NCI-H774 (cell line): ENCODE results near the gene UTS2B.
A peak's percentile ranks its signal among the peaks of the same experiment; 100 is the strongest.

Source experiments
- DNase-seq: peaks from one replicate; lab custom pipeline; 2025; lab: John Stamatoyannopoulos, UW

UTS2B gene

DNA sequence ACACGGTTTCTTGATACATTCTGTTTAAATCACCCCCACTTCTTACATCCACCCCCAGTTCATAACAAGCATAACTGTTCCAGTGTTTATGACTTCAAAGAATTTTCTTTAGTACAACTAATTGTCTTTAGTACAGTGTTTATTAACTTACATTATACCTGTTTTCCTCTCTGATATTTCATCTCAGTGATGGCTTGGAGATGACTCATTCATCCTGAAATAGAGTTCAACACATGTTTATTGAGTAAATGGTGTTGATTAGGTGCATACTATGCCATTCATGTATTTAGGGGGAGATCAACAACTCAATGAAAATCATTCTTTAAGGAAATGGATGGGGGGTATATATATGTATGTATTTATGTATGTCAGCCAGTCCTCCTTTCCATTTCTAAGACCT lies 21.7 kb upstream of the UTS2B start:
- no peak for DNase-seq

DNA sequence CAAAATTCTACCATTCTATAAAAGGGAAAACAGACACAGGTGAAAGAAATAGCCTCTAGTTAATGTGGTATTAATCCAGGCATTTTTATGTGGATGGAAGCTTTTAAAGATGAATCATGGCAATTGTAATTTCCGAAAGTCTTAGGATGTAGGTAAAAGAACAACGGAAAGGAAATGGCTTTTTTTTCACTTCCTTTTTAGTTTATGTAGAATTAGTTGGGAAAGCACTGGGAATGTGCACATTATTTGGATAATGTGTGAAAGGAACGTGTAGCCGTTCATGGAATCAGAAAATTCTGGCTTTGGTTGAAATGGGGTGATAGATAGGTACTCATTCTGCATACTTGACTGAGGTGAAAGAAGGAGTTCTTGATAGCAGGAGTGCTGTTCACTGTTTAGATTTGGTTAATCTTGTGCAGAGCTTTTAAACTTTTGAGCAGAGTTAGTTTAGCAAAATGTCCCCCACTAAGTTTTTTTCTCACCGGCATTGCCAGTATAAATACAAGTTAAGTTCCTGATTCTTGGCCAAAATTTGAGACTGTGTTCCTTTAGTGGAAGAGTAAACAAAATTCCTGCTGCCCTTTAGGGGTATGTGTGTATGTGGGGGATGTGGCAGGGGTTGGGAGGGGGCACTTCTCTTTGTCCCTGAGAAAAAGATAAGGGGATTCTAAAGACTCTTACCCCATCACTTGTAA lies 20.2 kb upstream of the UTS2B start:
- DNase-seq, result no peak

DNA sequence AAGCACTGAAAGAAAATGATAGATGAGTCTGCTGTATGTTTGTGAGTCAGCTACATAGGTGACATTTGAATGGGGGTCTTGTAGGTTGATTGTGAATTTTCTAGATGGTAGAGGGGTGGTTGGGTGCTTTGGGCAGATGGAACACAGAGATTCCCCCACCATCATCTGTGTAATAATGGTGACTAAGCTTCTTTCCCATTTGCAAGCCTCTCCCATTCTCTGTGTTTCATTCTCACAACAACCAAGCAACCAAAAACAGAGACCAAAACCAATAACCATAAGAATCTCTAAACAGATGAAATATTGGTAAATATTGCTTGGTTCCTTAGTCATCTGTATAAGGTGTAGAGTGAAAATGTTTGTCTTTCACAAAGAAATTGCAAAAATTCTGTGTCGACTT lies 17.8 kb upstream of the UTS2B start:
- no peak for DNase-seq

DNA sequence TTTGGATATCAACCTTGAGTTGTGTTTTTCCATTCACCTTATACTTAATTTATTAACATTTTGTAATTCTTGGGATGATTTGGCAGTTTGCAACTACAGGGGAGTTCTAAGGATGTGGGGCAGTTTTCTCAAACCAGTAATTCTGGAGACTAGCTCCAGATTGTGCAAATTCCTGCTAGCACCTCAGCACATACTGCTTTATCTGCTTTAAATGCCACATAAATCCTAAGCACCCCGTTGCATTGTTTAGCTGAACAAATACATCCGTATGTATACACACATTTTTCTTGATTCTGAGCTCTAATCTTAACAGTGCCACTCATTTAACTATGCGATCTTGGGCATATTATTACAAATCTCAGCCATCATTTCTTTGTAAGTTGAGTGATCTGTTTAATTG lies 16.9 kb upstream of the UTS2B start:
- DNase-seq, result no peak

DNA sequence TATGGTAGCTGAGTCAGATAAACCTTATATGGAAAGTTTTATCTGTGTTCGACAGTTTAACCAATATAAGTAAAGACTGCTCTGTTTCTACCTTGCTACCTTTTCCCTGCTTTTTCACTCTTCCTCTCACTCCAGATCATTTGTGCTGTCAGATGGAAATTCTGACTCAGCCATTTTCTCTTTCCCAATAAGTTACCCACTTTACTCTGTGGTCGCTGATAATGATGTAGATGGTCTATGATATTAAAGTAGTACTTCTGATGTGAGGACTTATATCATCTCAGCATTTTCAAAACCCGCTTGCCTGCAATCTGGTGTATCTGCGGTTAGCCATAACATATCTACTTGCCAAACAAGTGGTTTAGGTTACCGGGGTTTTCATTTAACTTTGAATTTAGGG lies 15.0 kb upstream of the UTS2B start:
- DNase-seq, result no peak

DNA sequence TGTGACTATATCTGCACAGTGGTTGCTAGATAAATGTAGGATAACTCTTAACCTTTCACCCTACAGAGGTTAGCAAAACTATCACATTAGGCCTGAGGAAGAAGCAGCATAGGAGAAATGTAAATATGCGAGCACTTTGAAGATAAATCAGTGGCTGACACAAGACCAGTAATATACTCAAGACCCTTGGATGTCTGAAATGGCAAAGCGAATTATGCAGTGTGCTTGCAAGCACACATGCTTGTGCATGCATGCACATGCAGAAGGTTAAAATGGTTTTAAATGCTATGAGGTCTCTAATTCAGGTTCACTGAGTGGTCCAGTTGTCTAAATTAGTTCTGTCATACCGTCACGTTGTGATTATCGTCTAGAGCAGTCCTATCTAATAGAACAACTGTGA lies 13.6 kb upstream of the UTS2B start:
- DNase-seq, result no peak

DNA sequence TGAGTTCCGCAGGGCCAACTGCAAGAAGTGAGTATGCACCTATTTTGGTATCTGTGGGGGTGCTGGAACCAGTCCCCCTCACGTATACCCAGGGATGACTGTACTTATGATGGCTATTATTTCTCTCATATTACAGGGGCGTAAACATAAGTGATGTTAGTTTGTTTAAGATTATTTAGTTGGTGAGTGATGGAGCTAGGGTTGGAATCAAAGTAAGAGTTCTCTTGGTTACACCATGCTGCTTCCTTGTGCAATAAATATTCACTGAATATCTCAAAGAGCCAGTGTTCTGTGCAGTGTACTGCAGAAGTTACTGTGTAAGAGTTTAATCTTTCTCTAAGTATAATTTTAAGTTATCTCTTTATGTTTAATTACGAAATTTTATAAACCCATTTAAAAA lies 12.8 kb upstream of the UTS2B start:
- no peak for DNase-seq

DNA sequence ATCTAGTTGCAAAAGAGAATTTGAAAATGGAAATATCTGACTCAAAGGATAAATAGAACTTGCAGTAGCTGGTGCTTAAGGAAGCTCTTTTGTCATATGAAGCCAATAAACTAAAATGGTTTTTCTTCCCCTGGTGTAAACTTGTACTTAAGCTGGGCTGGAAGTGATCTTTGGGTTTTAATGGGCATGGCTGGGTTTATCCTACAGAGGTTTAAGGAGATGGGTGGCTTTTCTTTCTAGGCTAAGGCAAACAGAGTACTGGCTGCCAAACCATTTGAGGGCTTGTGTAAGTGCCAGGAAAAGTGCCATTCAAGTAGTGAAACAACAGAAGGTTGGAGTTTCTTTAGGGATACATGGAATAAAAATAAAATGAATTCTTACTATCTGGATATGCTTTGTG lies 12.1 kb upstream of the UTS2B start:
- DNase-seq, result no peak

DNA sequence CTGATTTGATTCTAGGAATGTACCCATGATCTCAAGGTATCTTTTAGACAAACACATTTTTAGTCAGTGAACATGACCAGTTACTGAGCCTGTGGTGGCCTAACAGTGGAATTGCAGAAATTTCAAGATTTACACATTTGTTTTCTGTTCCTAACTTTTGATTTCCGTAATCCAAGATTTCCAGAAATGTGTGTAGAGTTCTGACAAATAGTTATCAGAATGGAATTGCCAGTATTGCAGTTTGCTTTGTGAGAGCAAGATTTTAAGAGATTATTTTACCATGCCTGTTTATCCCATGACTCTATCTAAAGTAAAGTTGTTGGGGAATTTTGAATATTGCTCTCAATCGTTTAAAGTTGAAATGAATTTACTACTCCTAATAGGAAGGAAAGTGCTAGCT lies 11.7 kb upstream of the UTS2B start:
- no peak for DNase-seq

DNA sequence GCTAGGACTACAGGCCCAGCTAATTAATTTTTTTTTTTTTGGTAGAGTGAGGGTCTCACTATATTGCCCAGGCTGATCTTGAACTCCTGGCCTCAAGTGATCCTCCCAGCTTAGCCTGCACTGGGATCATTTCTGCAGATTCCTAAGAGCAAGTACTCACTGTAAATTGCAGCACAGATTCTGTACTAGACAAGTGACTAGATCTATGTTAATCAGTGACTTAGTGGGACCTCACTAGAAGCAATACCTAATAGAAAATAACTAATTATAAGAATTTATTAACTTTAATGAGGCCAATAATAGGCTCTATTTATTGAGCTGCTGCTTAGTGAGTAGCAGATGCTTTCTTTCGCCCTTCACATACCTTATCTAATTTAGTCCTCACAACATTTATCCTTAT lies 10.6 kb upstream of the UTS2B start:
- no peak for DNase-seq

DNA sequence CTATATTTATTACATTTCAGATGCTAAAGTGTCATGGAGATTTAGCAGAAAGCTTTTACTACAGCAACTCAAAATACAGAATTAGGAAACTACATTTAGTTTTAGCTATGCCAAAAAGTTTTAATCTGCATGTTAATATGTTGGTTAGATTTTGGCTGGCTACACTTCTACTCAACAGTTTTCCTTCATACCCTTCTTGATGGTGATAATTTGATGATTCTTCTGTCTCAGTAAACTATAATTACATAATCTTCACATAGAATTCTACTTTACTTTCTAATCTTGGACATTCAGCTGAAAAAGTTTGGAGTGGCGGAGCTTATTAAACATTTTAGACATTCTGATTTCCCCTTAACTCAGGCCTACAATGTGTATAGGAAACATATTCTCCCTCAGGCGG lies 10.0 kb upstream of the UTS2B start:
- no peak for DNase-seq

DNA sequence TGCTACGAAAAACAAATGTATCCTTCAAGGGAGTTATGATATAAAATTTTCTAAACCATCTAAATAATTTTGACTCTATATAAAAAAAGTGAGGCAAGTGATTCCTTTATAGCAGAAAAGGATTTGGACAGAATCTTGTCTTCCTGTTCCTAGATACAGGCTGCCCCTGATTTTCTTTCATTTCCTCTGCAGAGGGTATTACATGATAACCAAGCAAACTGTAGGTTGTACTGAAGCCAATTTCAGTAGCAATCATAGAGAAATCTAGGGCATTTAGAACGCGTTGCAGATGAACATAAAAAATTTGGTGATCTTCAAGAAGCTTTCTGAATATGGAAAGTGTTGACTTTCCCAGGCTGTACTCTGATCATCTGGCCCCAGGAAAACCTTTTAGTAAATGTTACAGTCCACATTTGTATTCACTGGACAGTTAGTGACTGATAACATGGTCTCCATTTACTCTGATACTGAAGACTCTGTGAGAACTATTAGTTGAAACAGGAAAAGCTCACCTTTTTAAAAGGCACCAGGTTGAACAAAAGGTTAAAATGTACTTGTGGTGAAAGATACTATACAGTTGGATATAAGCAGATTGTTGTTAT lies 9.1 kb upstream of the UTS2B start:
- no peak for DNase-seq

DNA sequence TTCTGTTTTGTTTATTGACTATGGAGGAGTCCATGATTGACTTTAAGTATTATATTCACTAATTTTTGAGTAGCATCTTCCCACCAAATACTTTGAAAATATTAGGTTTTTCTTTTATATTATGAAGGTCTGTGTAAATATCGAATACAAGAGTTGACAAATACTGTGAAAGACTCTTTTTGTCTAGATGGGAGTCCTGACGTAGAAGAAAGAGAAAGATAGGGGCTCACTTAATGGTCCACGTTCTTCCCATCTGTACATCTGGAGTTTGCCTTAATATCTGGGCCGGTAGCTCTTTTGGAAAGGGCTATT lies 7.8 kb upstream of the UTS2B start:
- DNase-seq, result no peak

DNA sequence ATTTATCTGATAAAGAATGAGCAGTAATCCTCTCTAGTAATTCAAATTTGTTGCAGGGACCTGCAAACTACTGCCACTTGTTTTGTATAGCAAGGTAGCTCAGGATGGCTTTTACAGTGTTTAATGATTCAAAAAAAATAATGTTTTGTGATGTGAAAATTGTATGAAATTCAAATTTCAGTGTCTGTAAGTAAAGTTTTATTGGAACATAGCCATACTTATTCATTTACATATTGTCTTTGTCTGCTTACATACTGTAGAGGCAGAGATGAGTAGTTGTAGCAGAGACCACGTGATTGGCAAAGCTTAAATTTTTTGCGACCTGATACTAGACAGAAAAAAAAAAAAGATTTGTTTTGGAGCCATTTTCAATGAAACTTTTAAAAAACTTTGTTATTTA lies 6.5 kb upstream of the UTS2B start:
- no peak for DNase-seq

DNA sequence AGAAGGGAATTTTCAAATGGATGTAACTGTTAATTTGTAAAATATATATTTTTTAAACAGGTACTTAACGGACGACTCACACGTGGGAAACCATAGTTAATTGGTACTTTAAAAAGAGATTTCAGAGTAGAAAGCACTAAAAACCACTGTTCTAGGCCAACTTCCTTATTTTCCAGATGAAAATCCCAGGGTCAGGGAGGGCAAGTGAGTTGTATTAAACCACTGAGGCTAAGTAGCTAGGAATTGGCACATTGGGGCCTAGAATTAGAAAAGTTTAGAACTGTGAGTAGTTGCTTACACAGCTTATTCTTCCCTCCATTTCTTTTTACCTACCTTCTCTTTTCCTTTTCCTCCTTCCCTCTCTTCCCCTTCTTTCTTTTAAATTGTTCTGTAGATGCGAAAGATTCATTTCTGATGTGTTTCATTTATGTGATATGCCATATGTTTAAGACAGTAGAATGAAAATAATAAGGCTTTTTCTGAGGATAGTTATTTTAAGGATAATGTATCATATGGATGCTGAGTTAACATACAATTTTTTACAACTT lies 4.1 kb upstream of the UTS2B start:
- DNase-seq, result no peak

DNA sequence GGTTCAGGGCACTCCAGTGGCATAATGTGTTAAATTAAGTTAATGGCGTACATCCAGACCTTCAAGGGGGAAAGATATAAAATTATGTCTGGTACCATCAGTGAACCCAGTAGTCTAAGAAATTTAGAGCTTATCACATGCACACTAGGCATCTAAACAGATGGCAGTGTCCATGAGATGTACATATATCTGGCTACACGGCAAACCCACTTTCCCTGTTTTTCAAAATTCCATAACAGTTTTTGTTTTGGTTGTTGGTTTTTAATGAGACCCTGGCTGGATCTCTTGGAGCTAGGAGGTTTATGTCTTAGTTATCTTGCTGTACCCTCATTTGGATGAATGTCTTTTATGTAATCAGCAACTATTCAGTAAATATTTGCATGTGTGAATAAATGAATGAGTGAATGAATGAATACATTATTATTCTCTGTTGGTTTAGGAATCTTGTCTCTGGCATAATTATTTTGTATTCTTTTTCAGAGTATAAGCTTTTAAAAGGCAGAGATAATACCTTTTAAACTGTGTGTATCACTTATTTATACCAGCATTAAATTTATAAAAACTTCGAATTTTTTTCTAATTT lies 3.1 kb upstream of the UTS2B start:
- no peak for DNase-seq

DNA sequence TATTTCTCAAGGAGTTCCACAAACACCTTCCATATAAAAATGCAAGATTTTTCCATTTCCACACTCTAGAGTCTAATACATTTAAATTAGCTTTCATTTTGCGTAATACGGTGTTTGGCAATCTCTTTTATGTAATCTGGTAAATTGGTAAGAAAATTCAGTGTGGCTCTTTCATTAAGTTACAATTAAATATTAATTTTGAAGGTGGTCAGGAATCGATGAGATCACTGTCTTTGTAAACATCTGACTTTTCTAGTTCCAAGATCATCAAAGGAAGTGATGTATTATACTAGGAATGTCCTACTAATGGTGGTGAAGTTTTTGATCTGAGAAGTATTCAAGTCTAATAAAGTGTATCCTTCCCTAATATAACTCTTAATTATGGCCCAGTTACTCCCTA lies 1.1 kb upstream of the UTS2B start:
- no peak for DNase-seq

DNA sequence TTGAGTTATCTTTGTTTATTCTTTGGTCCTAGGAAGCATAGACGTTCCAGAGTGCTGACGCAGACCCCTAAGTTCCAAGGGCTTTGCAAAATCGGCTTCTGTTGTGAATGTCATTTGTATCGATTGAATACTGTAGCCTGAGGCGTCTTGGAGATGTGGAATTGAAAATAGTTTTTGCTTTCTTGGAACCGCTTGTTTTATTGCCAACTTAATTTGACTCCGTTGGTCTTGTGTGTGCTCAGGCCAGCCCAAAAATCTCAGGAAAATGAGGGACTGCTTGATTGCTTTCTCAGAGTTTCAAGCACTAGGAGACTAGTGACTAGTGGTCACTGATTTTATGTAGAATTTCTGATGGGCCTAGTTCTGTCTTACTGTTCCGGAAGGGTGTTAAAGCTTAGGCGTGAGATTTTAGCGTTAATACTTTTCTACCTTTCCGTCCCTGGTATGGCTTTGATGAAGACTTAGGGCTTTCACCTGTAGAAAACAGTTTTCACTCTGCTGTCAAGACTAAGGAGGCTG lies 263 bp upstream of the UTS2B start:
- no peak for DNase-seq

DNA sequence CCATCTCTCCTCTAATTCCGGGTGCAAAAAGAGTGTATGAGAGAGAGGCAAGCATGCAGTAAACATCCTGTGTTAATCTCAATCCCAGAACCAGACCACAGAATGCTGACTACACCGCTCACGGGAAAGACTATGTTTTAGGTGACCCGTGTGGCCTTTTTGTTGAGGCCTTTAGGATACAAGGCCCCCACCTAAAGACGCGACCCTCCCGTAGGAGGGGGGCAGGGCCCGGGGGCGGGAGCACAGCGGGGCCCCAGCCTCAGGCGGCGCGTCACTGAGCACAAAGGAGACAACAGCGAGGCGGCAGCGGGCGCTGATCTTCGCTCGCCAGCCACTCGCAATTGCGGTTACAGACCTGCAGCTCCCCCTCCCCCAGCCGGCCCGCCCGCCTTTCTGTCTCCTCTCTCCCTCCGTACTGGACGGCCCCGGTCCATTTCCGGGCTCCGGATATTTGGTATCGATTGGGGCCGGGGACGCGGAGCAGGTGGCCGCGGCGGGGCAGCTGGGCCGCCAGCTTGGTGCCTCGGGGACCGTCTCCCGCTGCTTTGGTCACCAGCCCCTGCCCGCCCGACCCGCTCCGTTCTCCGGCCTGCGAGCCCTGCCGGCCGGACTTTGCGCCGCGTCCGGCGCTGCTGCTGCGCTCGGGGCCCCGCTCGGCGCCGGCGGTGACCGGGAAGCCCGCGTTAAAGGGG lies 1.2 kb downstream of the UTS2B start, which contains the start of gene CCDC50:
TSS of gene CCDC50 (plus strand) at position 433 of the 692 bp plus-strand sequence. CDS start 281 bp downstream, outside the sequence.
- DNase-seq, result peak; percentile 88

DNA sequence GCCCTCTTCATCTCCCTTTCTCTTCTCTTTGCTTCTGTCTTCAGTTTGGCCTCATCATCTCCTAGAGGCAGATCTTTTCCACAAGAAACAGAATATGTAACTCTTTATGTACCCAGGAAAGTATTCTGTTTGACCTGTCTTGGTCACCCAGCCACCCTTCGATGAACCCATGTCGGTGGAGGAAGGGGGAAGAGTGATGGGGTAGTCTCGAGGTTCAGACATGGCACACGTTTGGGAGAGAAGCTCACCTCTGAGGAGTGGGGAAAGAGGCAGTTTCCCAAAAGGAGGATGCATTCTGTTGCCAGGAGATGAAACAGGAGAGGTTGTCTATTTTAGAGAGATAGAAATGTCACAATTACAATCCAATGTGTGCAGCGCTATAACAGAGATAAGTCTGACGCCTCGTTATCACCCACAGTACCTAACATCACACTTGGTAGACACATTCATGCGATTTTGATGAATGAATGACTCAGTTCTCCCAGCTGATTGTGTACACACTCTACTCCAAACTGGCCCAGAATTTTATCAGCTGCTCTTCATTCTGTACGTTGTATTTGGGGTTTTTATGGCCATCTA lies 1.9 kb downstream of the UTS2B start:
- no peak for DNase-seq

DNA sequence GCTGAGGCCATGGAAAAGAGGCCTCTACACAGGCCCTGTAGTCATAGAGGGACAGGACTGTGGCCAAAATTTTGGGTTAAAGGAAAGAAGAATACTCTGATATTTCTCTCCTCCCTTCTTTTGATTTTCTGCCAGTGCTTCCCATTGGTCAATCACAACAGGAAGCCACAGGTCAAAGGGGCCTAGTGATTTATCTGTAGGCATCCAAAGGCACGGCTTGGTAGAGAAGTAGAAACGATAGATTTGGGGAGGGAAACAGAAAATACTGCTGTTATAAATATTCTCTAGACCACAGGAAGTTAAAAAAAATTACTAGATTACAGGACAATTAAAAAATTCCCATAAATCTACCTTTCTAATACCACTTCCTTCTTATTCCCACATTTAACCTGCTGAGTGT lies 2.8 kb downstream of the UTS2B start:
- DNase-seq, result no peak

DNA sequence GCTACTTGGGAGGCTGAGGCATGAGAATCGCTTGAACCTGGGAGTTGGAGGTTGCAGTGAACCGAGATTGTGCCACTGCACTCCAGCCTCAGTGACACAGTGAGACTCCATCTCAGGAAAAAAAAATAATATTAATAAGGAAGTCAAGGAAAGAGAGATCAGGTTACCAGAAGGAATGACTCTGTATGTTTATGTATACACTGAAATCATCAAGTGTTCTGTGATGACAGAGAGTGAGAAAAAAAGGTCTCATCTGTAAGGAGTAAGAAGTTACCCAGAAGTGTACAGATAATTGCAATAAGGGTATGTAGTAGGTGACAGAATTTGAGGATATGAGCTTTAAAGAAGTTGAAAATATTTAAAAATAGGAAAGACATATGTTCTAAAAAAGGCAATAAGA lies 5.4 kb downstream of the UTS2B start:
- no peak for DNase-seq
